ENCODE measurements around the gene OGFR.

- TF ChIP-seq POLR2A (IDR thresholded peaks at IDR 0.05) (no peak), CTCF (IDR thresholded peaks at IDR 0.05) (no peak), POLR2AphosphoS5 (IDR thresholded peaks at IDR 0.05; ENCODE audit: insufficient read depth in 1 of 2, low read depth in 1 of 2) (no peak)
Observed at GRCh38 chr20:62828511-62829230, 24.0 kb downstream of the OGFR start.

Data from vagina (tissue), 2 donors.